Measurements from ENCODE around the gene TSPAN32.

DNA sequence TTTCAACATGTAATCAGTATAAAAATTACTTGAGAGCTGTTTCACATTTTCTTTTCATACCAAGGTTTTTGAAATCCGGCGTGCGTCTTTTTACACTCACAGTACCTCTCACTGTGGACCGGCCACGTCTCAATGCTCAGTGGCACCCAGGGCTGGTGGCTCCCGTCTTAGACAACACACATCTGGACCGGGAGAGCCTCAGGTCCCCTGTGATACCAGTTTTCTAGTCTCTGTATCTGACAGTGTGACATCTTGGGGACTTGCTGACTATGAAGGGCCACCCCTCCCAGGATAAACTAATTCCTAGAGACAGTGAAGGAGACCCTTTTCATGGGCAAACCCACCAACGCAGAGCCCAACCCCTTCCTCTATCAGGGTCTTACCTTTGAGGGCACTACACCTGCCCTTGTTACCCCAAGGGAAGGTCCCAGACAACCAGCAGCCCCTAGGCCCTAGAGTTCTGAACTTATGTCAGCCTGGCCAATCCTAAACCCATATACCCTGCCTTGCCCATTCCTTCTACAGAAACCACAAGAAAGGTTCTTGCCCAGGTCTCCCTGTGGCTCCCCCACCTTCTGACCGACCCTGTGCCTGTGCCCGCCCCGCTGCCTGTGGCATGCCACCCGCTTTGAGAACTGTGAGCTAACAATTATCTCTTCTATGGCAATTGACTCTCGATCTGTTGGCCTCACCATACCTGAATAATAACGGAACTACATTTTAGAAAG lies 25.4 kb upstream of the TSPAN32 start:
- TF ChIP-seq FOXM1 (IDR thresholded peaks at IDR 0.05; ENCODE audit: borderline replicate concordance) = no peak
- no peak for TF ChIP-seq FOXA1 (IDR thresholded peaks at IDR 0.05)
- TF ChIP-seq BHLHE40 (IDR thresholded peaks at IDR 0.05; ENCODE audit: borderline replicate concordance) = no peak
- no peak for TF ChIP-seq L3MBTL2 (conservative IDR thresholded peaks at IDR 0.05)
- no peak for TF ChIP-seq SP1 (IDR thresholded peaks at IDR 0.05)
- TF ChIP-seq ARNT (IDR thresholded peaks at IDR 0.05) = no peak
- TF ChIP-seq SUZ12 (IDR thresholded peaks at IDR 0.05) = no peak
